Measurements from ENCODE around the gene PTBP1. TPM values are rescaled to one million over a fixed set of nuclear protein-coding genes. Genes with fewer than 3 reads are reported as not detected.

The PTBP1 gene
- total and polyA plus RNA-seq, 2 of the 13 experiments (the other 11 are each of a cell fraction or from before 2014, with no cell fraction given): 195 to 288 TPM

DNA sequence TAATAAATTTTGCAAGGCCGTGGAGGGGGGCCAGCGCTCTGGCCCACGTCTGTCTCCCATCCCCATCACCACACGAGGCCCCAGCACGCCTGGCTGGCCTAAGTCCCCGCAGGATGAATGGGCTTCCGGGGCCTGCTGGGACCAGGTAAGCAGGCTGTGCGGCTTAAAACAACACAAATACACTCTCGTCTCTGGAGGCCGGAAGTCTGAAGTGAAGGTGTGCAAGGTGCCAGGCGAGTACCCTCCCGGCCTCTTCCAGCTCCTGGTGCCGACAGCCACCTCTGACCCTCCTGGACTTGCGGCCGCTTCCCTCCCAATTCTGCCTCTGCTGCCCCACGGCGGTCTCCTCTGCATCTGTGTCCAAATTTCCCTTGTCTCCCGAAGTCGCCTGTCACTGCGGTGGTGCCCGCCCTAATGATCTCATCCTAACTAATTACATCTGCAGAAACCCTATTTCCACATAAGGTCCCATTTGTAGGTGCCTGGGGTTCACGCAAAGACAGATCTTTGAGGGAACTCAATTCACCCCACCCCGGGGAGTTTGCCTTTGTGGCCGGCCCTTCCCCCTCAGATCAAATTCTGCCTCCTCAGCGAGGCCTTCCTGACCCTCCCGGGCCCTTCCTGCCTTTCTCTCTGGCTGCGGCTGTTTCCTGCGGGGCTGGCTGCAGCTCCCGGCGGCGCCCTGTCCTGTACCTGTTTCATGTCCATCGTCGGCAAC is 8.1 kb upstream of the PTBP1 start (continued):
- TF ChIP-seq AHDC1 (CRISPR knock-in tag; IDR thresholded peaks at IDR 0.05; ENCODE audit: borderline replicate concordance) (no peak), ZNF790 (CRISPR knock-in tag; IDR thresholded peaks at IDR 0.05; ENCODE audit: borderline replicate concordance) (no peak), SAFB2 (CRISPR knock-in tag; IDR thresholded peaks at IDR 0.05; ENCODE audit: borderline replicate concordance, low read depth) (peak; percentile 44; the same call in 1 of the 2 replicates), GFI1 (CRISPR knock-in tag; IDR thresholded peaks at IDR 0.05; ENCODE audit: borderline replicate concordance) (0 out of 2 replicates have a peak, but pooled peaks have one; percentile 39), PHF8 (CRISPR knock-in tag; IDR thresholded peaks at IDR 0.05) (0 out of 2 replicates have a peak, but pooled peaks have one; percentile 36), RBM39 (IDR thresholded peaks at IDR 0.05; ENCODE audit: low read depth, low read length, poor library complexity, severe bottlenecking) (no peak), ERF (CRISPR knock-in tag; IDR thresholded peaks at IDR 0.05) (no peak), ZNF350 (CRISPR knock-in tag; IDR thresholded peaks at IDR 0.05; ENCODE audit: borderline replicate concordance, low read depth) (peak; percentile 16; the same call in 1 of the 2 replicates), NRL (CRISPR knock-in tag; IDR thresholded peaks at IDR 0.05; ENCODE audit: borderline replicate concordance) (no peak), ZBTB20 (CRISPR knock-in tag; IDR thresholded peaks at IDR 0.05; ENCODE audit: borderline replicate concordance, low read depth) (0 out of 2 replicates have a peak, but pooled peaks have one; percentile 46), SPEN (CRISPR knock-in tag; IDR thresholded peaks at IDR 0.05; ENCODE audit: low read depth) (peak; percentile 57; the same call in 1 of the 2 replicates), NONO (IDR thresholded peaks at IDR 0.05) (no peak), NONO (CRISPR knock-in tag; conservative IDR thresholded peaks at IDR 0.05) (no peak; the same call in 1 of the 2 replicates), ZNF891 (CRISPR knock-in tag; IDR thresholded peaks at IDR 0.05) (0 out of 2 replicates have a peak, but pooled peaks have one; percentile 17), SOX13 (IDR thresholded peaks at IDR 0.05) (no peak), SOX13 (CRISPR knock-in tag; conservative IDR thresholded peaks at IDR 0.05 in 1 of 2, IDR thresholded peaks at IDR 0.05 in 1 of 2) (peak in 1 of 2 experiments; percentile 8; a peak in 1 of 4 replicates)
- TF ChIP-seq, protein P1, sequence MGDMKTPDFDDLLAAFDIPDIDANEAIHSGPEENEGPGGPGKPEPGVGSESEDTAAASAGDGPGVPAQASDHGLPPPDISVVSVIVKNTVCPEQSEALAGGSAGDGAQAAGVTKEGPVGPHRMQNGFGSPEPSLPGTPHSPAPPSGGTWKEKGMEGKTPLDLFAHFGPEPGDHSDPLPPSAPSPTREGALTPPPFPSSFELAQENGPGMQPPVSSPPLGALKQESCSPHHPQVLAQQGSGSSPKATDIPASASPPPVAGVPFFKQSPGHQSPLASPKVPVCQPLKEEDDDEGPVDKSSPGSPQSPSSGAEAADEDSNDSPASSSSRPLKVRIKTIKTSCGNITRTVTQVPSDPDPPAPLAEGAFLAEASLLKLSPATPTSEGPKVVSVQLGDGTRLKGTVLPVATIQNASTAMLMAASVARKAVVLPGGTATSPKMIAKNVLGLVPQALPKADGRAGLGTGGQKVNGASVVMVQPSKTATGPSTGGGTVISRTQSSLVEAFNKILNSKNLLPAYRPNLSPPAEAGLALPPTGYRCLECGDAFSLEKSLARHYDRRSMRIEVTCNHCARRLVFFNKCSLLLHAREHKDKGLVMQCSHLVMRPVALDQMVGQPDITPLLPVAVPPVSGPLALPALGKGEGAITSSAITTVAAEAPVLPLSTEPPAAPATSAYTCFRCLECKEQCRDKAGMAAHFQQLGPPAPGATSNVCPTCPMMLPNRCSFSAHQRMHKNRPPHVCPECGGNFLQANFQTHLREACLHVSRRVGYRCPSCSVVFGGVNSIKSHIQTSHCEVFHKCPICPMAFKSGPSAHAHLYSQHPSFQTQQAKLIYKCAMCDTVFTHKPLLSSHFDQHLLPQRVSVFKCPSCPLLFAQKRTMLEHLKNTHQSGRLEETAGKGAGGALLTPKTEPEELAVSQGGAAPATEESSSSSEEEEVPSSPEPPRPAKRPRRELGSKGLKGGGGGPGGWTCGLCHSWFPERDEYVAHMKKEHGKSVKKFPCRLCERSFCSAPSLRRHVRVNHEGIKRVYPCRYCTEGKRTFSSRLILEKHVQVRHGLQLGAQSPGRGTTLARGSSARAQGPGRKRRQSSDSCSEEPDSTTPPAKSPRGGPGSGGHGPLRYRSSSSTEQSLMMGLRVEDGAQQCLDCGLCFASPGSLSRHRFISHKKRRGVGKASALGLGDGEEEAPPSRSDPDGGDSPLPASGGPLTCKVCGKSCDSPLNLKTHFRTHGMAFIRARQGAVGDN (CRISPR knock-in tag; IDR thresholded peaks at IDR 0.05): peak; percentile 91
- TF ChIP-seq, protein P2, sequence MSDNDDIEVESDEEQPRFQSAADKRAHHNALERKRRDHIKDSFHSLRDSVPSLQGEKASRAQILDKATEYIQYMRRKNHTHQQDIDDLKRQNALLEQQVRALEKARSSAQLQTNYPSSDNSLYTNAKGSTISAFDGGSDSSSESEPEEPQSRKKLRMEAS (IDR thresholded peaks at IDR 0.05): peak; percentile 69
